HL-60 (cell line): ENCODE measurements around the gene PA2G4.

Experiments used
- DNase-seq, 2 experiments: peaks; one replicate each; pipeline ENCODE4 v3.0.0-alpha.2; 2010 to 2020; ENCODE audit warnings: low read depth in 1 of 2, low spot score in 1 of 2
- H3K27ac ChIP-seq: fragments of 250-450 bp; sonication (Bioruptor Pico); replicated peaks from 2 replicates; pipeline ENCODE4 v1.5.1; 2020; ENCODE audit warnings: mild to moderate bottlenecking, moderate library complexity
- H3K27me3 ChIP-seq: fragments of 250-450 bp; sonication (Bioruptor Pico); 2 replicates; pipeline ENCODE4 v1.5.1; 2021; ENCODE audit warnings: mild to moderate bottlenecking, moderate library complexity; ENCODE audit not compliant: insufficient read depth, poor library complexity, severe bottlenecking
- H3K4me3 ChIP-seq: replicated peaks from 2 replicates; pipeline ENCODE4 v1.5.1; 2011; ENCODE audit warnings: mild to moderate bottlenecking, control low read depth, low read length; ENCODE audit not compliant: insufficient read depth
- CTCF ChIP-seq: IDR thresholded peaks from one replicate; pipeline ENCODE4 v1.5.1; 2011; ENCODE audit warnings: low read length, control low read depth, inconsistent platforms; ENCODE audit not compliant: insufficient read depth
- GABPA ChIP-seq: IDR thresholded peaks from 2 replicates; pipeline ENCODE4 v1.6.1; 2012; ENCODE audit warnings: low read depth
- POLR2AphosphoS5 ChIP-seq: IDR thresholded peaks from 2 replicates; pipeline ENCODE4 v1.6.1; 2012; ENCODE audit warnings: low read depth
- REST ChIP-seq: IDR thresholded peaks from 2 replicates; pipeline ENCODE4 v1.6.1; 2012; ENCODE audit warnings: low read depth; ENCODE audit not compliant: insufficient replicate concordance
- SPI1 ChIP-seq: IDR thresholded peaks from 2 replicates; pipeline ENCODE4 v1.6.1; 2012; ENCODE audit warnings: low read depth, mild to moderate bottlenecking, borderline replicate concordance

The PA2G4 gene

GRCh38 chr12:56081393-56082347 is 22.7 kb upstream of the PA2G4 start:
- DNase-seq, result no peak
- no peak overlapping the region for H3K4me3 ChIP-seq
- no peak for TF ChIP-seq SPI1
- no peak for TF ChIP-seq CTCF
- no peak for TF ChIP-seq REST
- TF ChIP-seq GABPA, result no peak
- no peak for TF ChIP-seq POLR2AphosphoS5
- H3K27ac ChIP-seq, result no peak overlapping the region
- peaks cover 17% of the 10 kb centered on the region for H3K27me3 ChIP-seq

- no peak for TF ChIP-seq SPI1
- H3K27me3 ChIP-seq, result peaks cover 17% of the 10 kb centered on the region
- H3K27ac ChIP-seq, result no peak overlapping the region
- no peak overlapping the region for H3K4me3 ChIP-seq
- no peak for DNase-seq
Measured at GRCh38 chr12:56082382-56082781, 22.0 kb upstream of the PA2G4 start.

- TF ChIP-seq GABPA (no peak), REST (no peak), SPI1 (no peak), POLR2AphosphoS5 (no peak), CTCF (no peak)
- Histone ChIP-seq H3K27me3 (peaks cover 17% of the 10 kb centered on the region), H3K4me3 (no peak overlapping the region), H3K27ac (no peak overlapping the region)
- no peak for DNase-seq
Measured at GRCh38 chr12:56082967-56083366, 21.4 kb upstream of the PA2G4 start.

GRCh38 chr12:56084958-56085543 is 19.3 kb upstream of the PA2G4 start:
- peak in 1 of 2 experiments; percentile 20 for DNase-seq
- no peak overlapping the region for H3K27ac ChIP-seq
- peaks cover 12% of the 10 kb centered on the region for H3K27me3 ChIP-seq
- no peak overlapping the region for H3K4me3 ChIP-seq
- peak; percentile 45 for TF ChIP-seq CTCF
- no peak for TF ChIP-seq SPI1
